Right kidney (tissue), 1 donor: ENCODE measurements around the gene HYCC1.
A peak's percentile ranks its signal among the peaks of the same experiment; 100 is the strongest.

ENCODE experiments used
- DNase-seq: peaks from one replicate; pipeline ENCODE4 v3.0.0-alpha.2; 2016

Gene HYCC1

DNA sequence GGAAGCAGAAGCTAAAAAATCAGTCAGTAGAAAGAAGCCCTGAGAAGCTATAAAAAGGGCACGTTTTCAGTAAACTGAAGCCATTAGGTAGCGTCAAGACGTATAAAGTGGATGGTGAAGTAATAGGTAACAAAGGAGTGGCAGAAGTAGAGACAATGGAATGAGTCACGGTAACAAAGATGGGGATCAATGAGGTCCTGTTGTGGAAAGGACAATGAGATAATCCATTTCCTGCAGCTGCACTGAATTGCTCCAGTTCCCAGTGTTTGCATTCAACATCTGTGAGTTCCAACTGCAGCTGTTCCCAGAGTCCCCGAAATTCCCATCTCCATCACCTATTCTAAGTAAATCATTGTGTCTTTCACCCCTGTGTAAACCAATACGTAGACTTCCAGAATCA is 4.8 kb upstream of the HYCC1 start:
- DNase-seq = no peak

DNA sequence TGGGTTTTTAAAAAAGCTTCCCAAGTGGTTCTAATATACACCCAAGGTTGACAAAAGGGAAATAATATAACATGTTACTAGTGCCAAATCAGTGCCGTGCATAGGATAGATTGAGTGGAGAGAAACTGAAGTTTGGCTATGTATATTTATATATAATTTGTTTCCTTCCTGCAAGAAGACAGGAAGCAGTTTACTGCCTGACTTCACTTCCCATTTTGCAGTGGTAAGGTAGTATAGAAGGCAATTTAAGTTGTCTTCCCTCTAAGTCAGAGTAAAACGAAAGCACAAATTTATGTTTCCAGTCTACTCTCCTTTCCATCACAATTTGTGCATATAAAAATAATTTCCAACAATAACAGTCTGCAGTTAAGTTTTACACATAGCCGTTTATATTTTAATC is 3.4 kb upstream of the HYCC1 start:
- DNase-seq = no peak

GRCh38 chr7:23016345-23017253 is 2.7 kb upstream of the HYCC1 start:
- DNase-seq = no peak

GRCh38 chr7:23014681-23015080 is 751 bp upstream of the HYCC1 start:
- no peak for DNase-seq

DNA sequence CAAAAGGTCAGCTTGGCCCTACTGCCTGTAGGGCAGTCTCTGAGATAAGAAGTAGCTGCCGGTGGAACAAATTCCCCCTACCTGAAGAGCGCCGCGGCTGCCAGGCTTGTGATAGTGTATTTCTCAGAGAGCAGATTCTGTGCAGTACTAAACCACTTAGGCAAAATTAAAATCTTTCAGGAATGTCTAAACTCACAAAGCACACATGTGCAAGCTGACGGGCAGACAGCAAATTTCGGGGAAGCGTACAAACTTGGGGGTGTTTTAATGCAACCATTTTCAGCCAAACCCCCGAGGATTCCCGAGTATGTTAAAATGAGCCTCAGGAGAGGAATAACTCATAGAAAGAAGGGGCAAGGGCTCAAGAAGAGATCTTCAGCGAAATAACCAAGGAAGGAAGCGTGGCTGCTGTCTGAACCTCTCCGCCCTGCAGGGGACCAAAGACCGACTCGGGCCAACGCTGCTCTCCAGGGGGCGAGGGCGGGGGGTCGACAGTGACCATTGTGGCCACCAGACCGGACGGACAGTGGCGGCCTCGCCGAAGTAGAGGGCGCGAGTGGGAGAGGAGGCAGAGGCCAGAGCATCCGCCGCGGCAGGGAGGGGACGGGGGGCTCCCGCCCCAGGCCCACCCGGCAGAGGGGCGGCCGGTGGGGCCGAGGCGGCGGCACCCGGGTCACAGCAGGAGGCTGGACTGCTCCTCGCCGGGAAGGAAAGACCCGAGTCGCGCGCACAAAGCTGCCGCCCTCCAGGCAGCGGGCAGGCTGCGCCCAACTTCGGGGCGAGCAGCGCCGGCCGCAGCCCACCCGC is 819 bp downstream of the HYCC1 start:
- DNase-seq = peak; percentile 79

DNA sequence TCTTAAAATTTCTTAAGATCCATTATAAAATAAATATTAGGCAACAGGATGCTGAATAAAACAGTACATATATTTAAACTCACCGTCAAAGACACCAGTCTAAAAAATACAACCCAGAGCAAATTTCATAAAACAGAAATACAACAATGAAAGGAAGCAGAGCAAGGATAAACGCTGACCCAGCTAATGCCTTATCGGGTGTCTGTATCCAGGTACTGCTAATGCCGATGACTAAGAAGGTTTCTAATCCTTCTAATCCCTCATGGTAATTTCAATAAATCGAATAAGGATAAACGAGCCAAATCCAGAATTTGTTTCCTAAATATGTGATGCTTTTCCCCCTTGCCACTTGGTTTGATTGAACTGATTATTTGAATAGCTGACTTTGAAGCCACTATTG is 1.7 kb downstream of the HYCC1 start:
- peak; percentile 4 for DNase-seq

DNA sequence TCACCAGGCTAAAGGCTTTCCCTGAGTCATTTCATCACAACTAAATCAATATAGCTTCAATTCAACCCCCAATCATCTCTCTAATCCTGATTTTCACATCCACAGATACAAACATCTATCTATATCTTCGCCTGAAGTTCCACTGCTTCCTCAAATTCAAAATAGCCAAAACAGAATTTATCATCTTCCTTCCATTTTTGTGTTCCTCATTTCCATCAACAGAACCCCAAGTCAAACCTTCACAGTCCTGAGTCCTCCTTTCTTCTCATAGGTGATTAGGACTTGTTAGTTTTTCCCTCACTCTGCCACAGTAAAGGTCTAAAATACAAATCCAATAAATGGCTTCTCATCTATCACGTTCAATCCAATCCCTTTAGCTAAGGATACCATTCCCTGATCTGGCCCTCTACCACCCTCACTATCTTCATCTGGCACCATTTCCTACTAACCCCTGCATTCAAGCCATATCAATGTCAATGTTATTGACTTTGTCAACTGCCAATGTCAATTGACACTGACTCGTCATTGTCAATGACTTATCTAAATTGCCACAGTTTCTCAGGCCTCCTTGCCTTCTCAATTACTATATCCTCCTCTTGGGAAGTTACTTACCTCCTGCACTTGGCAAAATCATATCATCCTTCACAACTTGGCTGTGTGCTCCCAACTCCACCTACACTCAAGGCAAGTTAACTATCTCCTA is 2.6 kb downstream of the HYCC1 start:
- DNase-seq = no peak

GRCh38 chr7:23009303-23009702 is 4.6 kb downstream of the HYCC1 start:
- DNase-seq = no peak

- no peak for DNase-seq
Observed at GRCh38 chr7:23004247-23004520, 9.7 kb downstream of the HYCC1 start.

GRCh38 chr7:23003505-23004246 is 10.3 kb downstream of the HYCC1 start:
- no peak for DNase-seq

GRCh38 chr7:23002698-23003097 is 11.2 kb downstream of the HYCC1 start:
- no peak for DNase-seq

- no peak for DNase-seq
Observed at GRCh38 chr7:23001610-23002009, 12.3 kb downstream of the HYCC1 start.

DNA sequence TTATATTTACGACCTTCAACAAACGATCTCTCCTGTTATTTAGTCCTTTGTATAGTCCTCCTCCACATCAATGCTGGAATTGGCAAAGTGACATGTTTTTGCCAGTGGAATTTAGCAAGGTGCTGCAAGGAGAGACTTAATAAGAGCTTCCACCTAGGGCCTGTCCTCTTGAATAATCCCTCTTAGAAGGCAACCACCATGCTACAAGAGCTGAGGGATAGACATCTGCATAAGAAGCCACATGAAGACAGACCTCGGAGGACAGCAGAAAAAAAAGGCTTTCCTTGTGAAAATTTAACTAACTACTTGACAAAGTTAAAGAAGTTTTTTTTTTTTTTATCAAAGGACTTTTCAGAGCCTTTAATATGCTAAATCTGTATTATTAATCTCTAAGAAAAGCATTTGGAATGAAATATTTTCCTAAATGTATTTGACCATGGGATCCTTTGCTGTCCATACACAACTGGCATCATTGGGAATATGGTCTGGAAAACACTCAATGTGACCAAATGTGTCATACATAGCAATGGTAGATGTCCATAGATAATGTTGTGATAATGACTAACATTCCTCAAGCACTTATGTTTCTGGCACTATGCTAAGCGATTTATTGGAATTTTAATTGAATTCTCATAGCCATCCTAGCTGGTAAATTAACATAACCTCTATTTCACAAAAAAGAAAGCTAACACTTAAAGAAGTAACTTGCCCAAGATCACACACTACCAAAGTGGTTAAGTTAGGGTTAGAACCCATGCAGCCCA is 13.2 kb downstream of the HYCC1 start:
- DNase-seq = no peak

DNA sequence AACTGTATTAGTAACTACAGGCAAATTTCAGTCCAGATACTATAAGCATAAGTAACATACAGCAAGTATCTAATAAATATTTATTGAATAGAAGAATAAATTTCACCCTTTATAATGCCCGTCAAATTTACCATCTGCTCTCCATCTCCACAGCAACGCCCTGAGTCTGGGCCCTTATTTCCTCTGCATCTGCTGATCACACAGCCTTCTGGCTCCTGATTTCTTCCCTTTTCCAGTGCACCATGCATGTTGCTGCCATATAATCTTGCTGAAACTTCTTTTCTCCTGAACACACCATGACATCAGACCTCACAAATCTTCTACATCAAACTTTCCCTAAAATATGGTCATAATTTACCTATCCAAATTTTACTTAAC is 15.4 kb downstream of the HYCC1 start:
- no peak for DNase-seq

DNA sequence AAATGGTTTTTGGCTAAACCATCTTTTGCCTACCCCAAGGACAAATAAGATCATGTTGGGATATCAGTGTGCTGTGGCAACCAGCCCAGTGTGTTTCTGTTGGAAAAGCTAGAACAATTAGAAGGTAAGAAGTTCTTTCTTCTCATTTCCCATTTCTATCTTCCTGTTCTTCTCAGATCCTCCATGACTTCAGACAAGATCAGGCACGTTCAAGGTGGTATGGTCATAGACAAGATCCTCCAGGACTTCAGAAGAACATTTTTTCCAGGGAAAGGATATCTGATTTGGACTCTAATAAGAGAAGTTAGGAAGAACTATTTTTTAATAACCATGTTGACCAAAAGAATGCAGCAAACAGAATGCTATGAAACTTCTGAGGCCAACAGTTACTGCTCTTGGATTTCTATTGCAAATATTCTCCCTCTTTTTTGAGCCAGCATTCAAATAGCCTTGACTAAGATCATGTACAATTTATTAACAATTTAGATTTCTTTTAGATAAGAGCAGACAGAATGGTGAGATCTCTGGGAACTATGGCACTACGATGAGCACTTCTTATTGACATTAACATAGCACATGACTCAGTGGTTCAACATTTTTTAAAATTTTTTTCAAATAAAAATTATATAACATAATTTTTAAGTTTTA is 15.9 kb downstream of the HYCC1 start:
- no peak for DNase-seq

- no peak for DNase-seq
Observed at GRCh38 chr7:22996470-22996869, 17.5 kb downstream of the HYCC1 start.

DNA sequence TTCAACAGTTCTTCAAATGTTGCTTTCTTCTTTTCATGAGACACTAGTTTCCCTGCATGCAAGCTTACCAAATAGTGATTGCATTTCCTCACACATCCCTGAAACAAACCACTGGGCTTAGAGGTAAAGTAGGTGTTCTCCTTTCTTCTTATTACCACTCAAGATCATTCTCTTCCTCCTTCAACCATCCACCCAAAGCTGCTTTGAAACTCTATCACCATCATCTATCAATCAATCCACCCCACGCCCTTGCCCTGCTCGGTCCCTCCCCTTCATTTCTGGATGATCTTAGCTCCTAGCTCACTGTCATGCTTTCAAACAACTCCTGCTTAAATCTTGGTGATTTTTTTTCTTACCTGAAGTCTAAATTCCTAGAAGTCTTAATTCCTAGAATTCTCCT is 18.9 kb downstream of the HYCC1 start:
- DNase-seq = no peak

DNA sequence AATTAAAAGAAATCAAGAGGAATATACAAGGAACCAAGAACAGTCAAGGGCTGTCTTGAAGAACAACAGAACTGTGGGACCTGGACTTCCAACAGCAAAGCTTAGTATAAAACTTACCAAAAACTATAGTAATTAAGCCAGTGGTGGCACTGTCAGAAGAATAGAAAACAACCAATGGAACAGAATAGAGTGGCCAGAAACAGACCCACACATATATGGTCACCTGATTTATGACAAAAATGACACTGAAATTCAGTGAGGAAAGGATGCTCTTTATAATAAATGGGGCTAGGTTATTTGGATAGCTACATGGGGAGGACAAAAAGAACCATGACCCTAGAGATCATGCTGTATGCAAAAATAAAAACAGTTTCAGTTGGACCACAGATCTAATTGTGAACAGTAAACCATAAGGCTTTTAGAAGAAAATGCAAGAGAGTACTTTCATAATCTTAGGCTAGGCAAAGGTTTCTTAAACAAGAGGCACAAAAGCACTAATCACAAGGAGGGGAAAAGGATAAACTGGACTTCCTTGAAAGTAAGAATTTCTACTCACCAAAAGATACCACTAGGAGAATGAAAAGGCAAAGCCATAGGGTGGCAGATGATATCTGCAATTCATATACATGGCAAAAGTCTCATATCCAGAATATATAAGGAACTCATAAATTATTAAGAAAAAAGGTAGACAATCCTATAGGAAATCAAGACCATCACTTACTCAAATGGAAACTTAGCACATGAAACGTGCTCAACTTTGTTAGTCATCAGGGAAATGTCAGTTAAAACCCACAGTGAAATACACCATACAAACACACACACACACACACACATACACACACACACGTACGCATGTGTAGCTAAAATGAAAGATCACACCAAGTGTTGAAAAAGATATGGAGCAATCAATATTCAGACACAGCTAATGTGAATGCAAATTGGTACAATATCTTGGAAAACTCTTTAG is 20.8 kb downstream of the HYCC1 start:
- DNase-seq = no peak

DNA sequence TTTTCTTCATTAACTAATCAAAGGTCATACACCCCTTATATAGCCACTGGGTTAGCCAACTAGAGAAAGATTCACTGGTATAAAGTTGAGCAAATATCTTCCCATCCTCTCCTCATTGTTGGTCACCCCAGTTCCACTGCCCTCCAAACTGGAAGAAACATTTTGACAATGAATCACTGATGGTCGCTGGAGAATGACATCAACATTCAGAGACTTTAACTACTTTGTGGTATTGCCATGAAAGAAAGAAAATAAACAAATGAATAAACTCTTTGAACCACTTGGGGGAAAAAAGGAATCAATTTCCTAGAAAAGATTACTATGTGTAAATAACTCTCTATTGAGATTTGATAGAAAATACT is 23.4 kb downstream of the HYCC1 start:
- no peak for DNase-seq
